HG03135 (cell line): ENCODE measurements around the gene EDA.

Experiments
- ATAC-seq: cut with Tn5 transposase; IDR thresholded peaks from one replicate; pipeline ENCODE4 v1.9.1; 2021; ENCODE audit warnings: mild to moderate bottlenecking, moderate library complexity; ENCODE audit not compliant: unreplicated experiment

EDA gene

GRCh38 chrX:69615779-69616456 is at the start of gene EDA:
Gene EDA, plus strand, starts transcription at chrX:69616113.
- ATAC-seq: no peak

GRCh38 chrX:69568828-69569227 is 47.1 kb upstream of the EDA start:
- ATAC-seq: no peak

GRCh38 chrX:69597399-69597798 is 18.5 kb upstream of the EDA start:
- ATAC-seq: no peak

- no peak for ATAC-seq
Observed at GRCh38 chrX:69600182-69600581, 15.7 kb upstream of the EDA start.

- ATAC-seq: no peak
Observed at GRCh38 chrX:69603566-69604194, 12.2 kb upstream of the EDA start.

- no peak for ATAC-seq
Observed at GRCh38 chrX:69605521-69605920, 10.4 kb upstream of the EDA start.

- ATAC-seq: no peak
Observed at GRCh38 chrX:69607616-69608015, 8.3 kb upstream of the EDA start.

GRCh38 chrX:69613946-69614345 is 2.0 kb upstream of the EDA start:
- ATAC-seq: no peak

- no peak for ATAC-seq
Observed at GRCh38 chrX:69614886-69615285, 1.0 kb upstream of the EDA start.

- no peak for ATAC-seq
Observed at GRCh38 chrX:69615342-69615741, 571 bp upstream of the EDA start.

GRCh38 chrX:69616457-69617203 is 717 bp downstream of the EDA start:
- no peak for ATAC-seq

- no peak for ATAC-seq
Observed at GRCh38 chrX:69618803-69619202, 2.9 kb downstream of the EDA start.

GRCh38 chrX:69626129-69626528 is 10.2 kb downstream of the EDA start:
- no peak for ATAC-seq

- ATAC-seq: no peak
Observed at GRCh38 chrX:69627744-69628143, 11.8 kb downstream of the EDA start.

GRCh38 chrX:69630147-69630546 is 14.2 kb downstream of the EDA start:
- no peak for ATAC-seq

- ATAC-seq: no peak
Observed at GRCh38 chrX:69664693-69665092, 48.8 kb downstream of the EDA start.

- no peak for ATAC-seq
Observed at GRCh38 chrX:69670001-69670555, 54.2 kb downstream of the EDA start.

- no peak for ATAC-seq
Observed at GRCh38 chrX:69674891-69675290, 59.0 kb downstream of the EDA start.

- no peak for ATAC-seq
Observed at GRCh38 chrX:69705818-69706217, 89.9 kb downstream of the EDA start.

GRCh38 chrX:69718102-69718501 is 102.2 kb downstream of the EDA start:
- ATAC-seq: no peak

- ATAC-seq: no peak
Observed at GRCh38 chrX:69724307-69724706, 108.4 kb downstream of the EDA start.

GRCh38 chrX:69740317-69740716 is 124.4 kb downstream of the EDA start:
- ATAC-seq: no peak
